HG03469 (cell line): ENCODE measurements around the gene CLEC18A.
"Not testable (repeated sequence)": the region's sequence is repeated elsewhere in the genome, so short reads cannot be mapped to it uniquely, and the experiment has no call there.

Experiments
- ATAC-seq: cut with Tn5 transposase; IDR thresholded peaks from one replicate; pipeline ENCODE4 v1.9.1; 2021; ENCODE audit warnings: mild to moderate bottlenecking, moderate library complexity, moderate number of reproducible peaks; ENCODE audit not compliant: unreplicated experiment

The CLEC18A gene

GRCh38 chr16:69951017-69951671 is at the start of gene CLEC18A:
TSS of gene CLEC18A (plus strand) at chr16:69951334. CDS start at chr16:69951367, 33 bp downstream.
- ATAC-seq = not testable (repeated sequence)

- ATAC-seq = no peak
Observed at GRCh38 chr16:69903865-69904415, 47.2 kb upstream of the CLEC18A start.

GRCh38 chr16:69904495-69905170 is 46.5 kb upstream of the CLEC18A start:
- ATAC-seq = no peak

GRCh38 chr16:69905171-69905555 is 46.0 kb upstream of the CLEC18A start:
- no peak for ATAC-seq

GRCh38 chr16:69906838-69907401 is 44.2 kb upstream of the CLEC18A start:
- no peak for ATAC-seq

- no peak for ATAC-seq
Observed at GRCh38 chr16:69909043-69909442, 42.1 kb upstream of the CLEC18A start.

GRCh38 chr16:69909760-69910159 is 41.4 kb upstream of the CLEC18A start:
- no peak for ATAC-seq

GRCh38 chr16:69910964-69911363 is 40.2 kb upstream of the CLEC18A start:
- ATAC-seq = no peak

- ATAC-seq = no peak
Observed at GRCh38 chr16:69916462-69916861, 34.7 kb upstream of the CLEC18A start.

GRCh38 chr16:69917311-69917710 is 33.8 kb upstream of the CLEC18A start:
- ATAC-seq = no peak

GRCh38 chr16:69917739-69918138 is 33.4 kb upstream of the CLEC18A start:
- ATAC-seq = no peak

- no peak for ATAC-seq
Observed at GRCh38 chr16:69918241-69918640, 32.9 kb upstream of the CLEC18A start.

- ATAC-seq = no peak
Observed at GRCh38 chr16:69921127-69921526, 30.0 kb upstream of the CLEC18A start.

GRCh38 chr16:69922200-69922599 is 28.9 kb upstream of the CLEC18A start:
- ATAC-seq = no peak

- ATAC-seq = no peak
Observed at GRCh38 chr16:69924041-69924775, 26.9 kb upstream of the CLEC18A start.

- ATAC-seq = no peak
Observed at GRCh38 chr16:69924777-69925191, 26.4 kb upstream of the CLEC18A start.

- no peak for ATAC-seq
Observed at GRCh38 chr16:69925311-69925710, 25.8 kb upstream of the CLEC18A start.

- no peak for ATAC-seq
Observed at GRCh38 chr16:69926241-69926640, 24.9 kb upstream of the CLEC18A start.

- no peak for ATAC-seq
Observed at GRCh38 chr16:69927056-69927757, 23.9 kb upstream of the CLEC18A start.

GRCh38 chr16:69928856-69929400 is 22.2 kb upstream of the CLEC18A start:
- ATAC-seq = no peak
